Mucosa of descending colon (tissue), 3 donors: Measurements from ENCODE around the gene BRD3. TPM values are rescaled to one million over a fixed set of nuclear protein-coding genes. Genes with fewer than 3 reads are reported as not detected.
A peak's percentile ranks its signal among the peaks of the same experiment; 100 is the strongest.

ENCODE experiments used
- ATAC-seq: fragments of 200-7000 bp; cut with Tn5 transposase; one replicate; pipeline ENCODE4 v1.9.1; 2020; ENCODE audit warnings: mild to moderate bottlenecking, moderate library complexity
- DNase-seq, 3 donors: peaks; one replicate each; pipeline ENCODE4 v3.0.0-alpha.2; 2020
- H3K36me3 ChIP-seq: fragments of 200-600 bp; one replicate; pipeline ENCODE4 v1.8.0; 2021; ENCODE audit warnings: low read depth, mild to moderate bottlenecking
- H3K4me1 ChIP-seq: fragments of 200-600 bp; one replicate; pipeline ENCODE4 v1.8.0; 2021; ENCODE audit warnings: low read depth, mild to moderate bottlenecking
- H3K4me3 ChIP-seq: fragments of 200-600 bp; one replicate; pipeline ENCODE4 v1.8.0; 2021; ENCODE audit warnings: mild to moderate bottlenecking
- H3K9me3 ChIP-seq: fragments of 200-600 bp; one replicate; pipeline ENCODE4 v1.8.0; 2021; ENCODE audit warnings: mild to moderate bottlenecking
- CTCF ChIP-seq: fragments of 200-600 bp; IDR thresholded peaks from one replicate; pipeline ENCODE4 v1.8.0; 2022; ENCODE audit warnings: antibody characterized with exemption, mild to moderate bottlenecking
- intact Hi-C, 2 donors: fragments of 100-400 bp; cut with DNase I in 1 of 2; cut with micrococcal nuclease in 1 of 2; formaldehyde crosslinking; loops; one replicate each; pipeline versions ENCODE4 v1.11.0 to v1.11.1; 2022; cut with DNase I, micrococcal nuclease
- total RNA-seq, 3 donors: library from RNA; stranded (reverse); fragmentation: NEBNext Ultra II Directional in 2 of 3; extraction: Animal tissue kit (Norgen Biotek cat#: 25700) in 2 of 3; gene quantifications; one replicate each; pipeline versions ENCODE4 v1.2.1 to v1.2.4, GENCODE V29; 2021 to 2023
- donor health status: DM: no; HTN: no; CAD: no; lungs with moderate emphysema.
- donor health status: DM: no; HTN: no; CAD: no.
- donor health status: DM: no; HTN: yes; CAD: no.

BRD3 gene
- total RNA-seq, 3 donors from 2014 or later, result 19.4 to 56.0 (median 29.4) TPM

DNA sequence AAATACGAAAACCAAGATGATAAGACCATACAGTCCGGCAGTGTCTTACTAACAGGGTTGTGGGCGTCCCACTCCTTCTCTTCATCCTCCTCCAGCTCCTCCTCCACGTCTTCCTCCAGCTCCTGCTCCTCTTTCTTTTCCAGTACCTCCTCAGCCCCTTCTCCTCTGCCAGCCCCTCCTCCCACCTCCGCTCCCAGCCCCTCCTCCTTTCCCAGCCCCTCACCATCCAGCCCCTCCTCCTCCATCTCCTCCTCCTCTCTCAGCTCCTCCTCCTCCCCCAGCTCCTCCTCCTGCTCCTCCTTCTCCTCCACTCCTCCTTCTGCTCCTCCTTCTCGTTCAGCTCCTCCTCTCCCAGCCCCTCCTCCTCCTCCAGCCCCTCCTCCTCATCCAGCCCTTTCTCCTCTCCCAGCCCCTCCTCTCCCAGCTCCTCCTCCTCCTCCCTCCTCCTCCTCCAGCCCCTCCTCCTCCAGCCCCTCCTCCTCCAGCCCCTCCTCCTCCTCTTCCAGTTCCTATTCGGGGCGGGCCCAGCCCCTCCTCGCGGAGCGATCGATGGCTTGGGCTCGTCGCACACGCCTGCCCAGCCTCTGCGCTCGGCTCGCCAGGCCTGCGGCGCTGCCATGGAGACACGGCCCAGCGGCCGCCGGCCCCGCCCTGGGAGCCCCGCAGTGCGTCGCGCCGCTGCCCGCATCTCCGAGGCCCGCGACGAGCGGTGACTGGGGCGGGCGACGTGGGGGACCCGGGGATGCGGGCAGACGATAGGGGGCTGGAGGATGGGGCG lies 42.8 kb downstream of the BRD3 start, which contains the start of gene BRD3OS:
BRD3OS (plus strand) TSS at position 654 of the 778 bp plus-strand sequence. CDS start 1,267 bp downstream, outside the sequence.
- TF ChIP-seq CTCF, result no peak
- Histone ChIP-seq H3K9me3 (no peaks in the 10 kb centered on the region), H3K4me3 (peak within 1 kb of the TSS; percentile 50), H3K36me3 (no peaks in the 10 kb centered on the region), H3K4me1 (peaks cover 6% of the 10 kb centered on the region)
- peak; percentile 95 to 98 (median 95) for DNase-seq
- intact Hi-C loops, result no loop called here
- peak; percentile 98 for ATAC-seq

DNA sequence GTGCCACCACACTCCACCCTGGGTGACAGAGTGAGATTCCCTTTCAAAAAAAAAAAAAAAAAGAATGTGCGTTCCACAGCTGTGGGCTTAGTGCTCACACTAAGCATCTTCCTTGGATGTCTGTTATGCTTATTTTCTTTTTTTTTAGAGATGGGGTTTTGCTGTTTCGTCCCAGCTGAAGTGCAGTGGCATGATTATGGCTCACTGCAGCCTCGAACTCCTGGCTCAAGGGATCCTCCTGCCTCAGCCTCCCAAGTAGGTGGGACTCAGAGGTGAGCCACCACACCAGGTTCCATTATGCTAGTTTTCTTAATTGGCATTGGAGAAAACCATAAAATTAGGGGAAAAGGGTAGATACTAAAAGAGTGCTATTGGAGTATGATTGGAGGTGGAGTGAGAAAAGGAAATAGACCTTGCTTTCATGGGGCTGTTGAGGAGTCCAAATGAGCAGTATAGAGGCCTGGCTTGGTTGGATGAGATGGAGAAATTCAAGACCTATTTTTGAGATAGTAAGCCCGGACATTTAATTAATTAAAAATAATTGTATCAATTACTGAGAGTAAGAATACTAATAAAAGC lies 43.5 kb downstream of the BRD3 start:
- intact Hi-C loops, result no loop called here
- no peak for ATAC-seq

GRCh38 chr9:134014946-134015345 lies 52.9 kb downstream of the BRD3 start:
- intact Hi-C loops, result no loop called here
- Histone ChIP-seq H3K4me1 (no peaks in the 10 kb centered on the region), H3K4me3 (no peak overlapping the region), H3K36me3 (no peaks in the 10 kb centered on the region), H3K9me3 (no peaks in the 10 kb centered on the region)
- no peak for TF ChIP-seq CTCF
- DNase-seq (no peak), ATAC-seq (no peak)

More for the DNA sequence above, 43.5 kb downstream of the BRD3 start:
- Histone ChIP-seq H3K9me3 (no peaks in the 10 kb centered on the region), H3K36me3 (no peaks in the 10 kb centered on the region), H3K4me1 (peaks cover 6% of the 10 kb centered on the region), H3K4me3 (no peak overlapping the region)
- no peak for TF ChIP-seq CTCF
- no peak for DNase-seq

DNA sequence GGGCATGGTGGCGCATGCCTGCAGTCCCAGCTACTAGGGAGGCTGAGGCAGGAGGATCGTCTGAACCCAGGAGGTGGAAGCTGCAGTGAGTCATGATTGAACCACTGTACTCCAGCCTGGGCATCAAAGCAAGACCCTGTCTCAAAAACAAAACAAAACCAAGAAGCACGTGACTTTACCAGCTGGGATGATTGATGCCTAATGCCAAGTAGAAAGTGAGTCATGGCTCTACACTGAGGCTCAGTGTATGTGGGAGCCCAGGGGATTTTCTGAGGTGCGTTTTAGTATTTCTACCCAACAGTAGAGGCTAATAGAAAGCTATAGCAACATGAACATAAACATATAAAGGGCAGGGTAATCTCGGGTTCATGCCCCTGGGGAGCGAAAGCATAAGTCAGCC lies 56.4 kb downstream of the BRD3 start:
- H3K4me3 ChIP-seq, result no peak overlapping the region
- H3K4me1 ChIP-seq, result no peaks in the 10 kb centered on the region
- DNase-seq (no peak), ATAC-seq (no peak)
- no peak for TF ChIP-seq CTCF
- no peaks in the 10 kb centered on the region for H3K36me3 ChIP-seq
- intact Hi-C loops, result no loop called here
- no peaks in the 10 kb centered on the region for H3K9me3 ChIP-seq

DNA sequence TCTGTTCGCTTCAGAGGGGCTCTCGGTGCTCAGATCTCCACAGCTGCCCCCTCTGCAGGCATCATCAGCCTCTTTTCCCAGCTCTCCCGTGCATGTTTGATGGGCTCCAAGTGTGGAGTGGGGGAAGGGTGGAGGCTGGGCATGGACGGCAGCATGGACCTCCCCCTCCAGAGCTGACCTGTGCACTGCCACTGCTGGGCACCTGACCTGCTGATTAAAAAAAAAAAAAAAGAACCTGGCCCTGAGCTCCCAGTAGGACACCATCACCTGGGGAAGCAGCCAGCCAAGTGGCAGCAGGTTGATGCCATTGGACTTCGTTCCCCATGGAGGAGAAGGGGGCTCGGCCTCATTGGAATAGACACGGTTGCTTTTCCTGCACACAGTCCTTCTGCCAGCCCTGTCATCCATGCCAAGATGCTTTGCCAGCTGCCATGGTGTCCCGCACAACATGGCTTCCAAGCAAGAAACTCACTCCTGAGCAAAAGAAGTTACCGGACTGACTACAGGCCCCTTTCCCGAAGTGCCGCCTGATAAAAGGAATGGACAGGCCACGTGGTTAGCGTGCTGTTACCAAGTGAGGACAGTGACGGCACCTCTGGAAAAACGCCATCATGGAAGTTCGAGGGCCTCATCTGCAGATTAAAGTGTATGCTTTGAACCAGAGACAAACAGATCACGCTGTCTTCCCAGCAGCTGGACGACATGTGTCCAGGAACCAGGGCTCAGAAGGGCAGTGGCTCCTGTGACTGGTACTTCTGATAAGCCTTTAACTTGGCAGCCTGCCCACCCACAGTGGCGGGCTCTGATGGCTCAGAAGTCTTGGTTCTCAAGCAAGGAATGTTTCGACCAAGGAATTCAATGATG lies 57.3 kb downstream of the BRD3 start:
- Histone ChIP-seq H3K4me3 (no peak overlapping the region), H3K4me1 (no peaks in the 10 kb centered on the region), H3K36me3 (no peaks in the 10 kb centered on the region), H3K9me3 (no peaks in the 10 kb centered on the region)
- DNase-seq (no peak), ATAC-seq (no peak)
- no peak for TF ChIP-seq CTCF
- intact Hi-C loops, result no loop called here
